SK-N-MC (cell line): ENCODE results near the gene DOCK1.

ENCODE experiments used
- EZH2 ChIP-seq: fragments of 200-600 bp; sonication (generic); IDR thresholded peaks from one replicate; pipeline ENCODE4 v1.6.1; 2017; ENCODE audit warnings: antibody characterized with exemption
- POLR2AphosphoS5 ChIP-seq: IDR thresholded peaks from 2 replicates; pipeline ENCODE4 v1.6.1; 2012; ENCODE audit warnings: mild to moderate bottlenecking, low read depth, low read length, borderline replicate concordance

GRCh38 chr10:127427926-127428325 lies 522.7 kb downstream of the DOCK1 start:
- no peak for TF ChIP-seq POLR2AphosphoS5
- no peak for TF ChIP-seq EZH2
